Esophagus squamous epithelium (tissue), 4 donors: ENCODE results near the gene SLC38A8.

Experiments used
- CTCF ChIP-seq, 6 experiments: fragments of 450-650 bp in 4 of 6; fragments of 200-600 bp in 2 of 6; sonication (generic) in 2 of 6; IDR thresholded peaks; one replicate each; pipeline ENCODE4 v1.5.1; 2016 to 2019; ENCODE audit warnings: antibody characterized with exemption in 6 of 6, mild to moderate bottlenecking in 4 of 6, moderate library complexity in 4 of 6
- POLR2A ChIP-seq, 4 donors: fragments of 450-650 bp; IDR thresholded peaks; one replicate each; pipeline ENCODE4 v1.6.1; 2017; ENCODE audit warnings: antibody characterized with exemption in 4 of 4, mild to moderate bottlenecking in 4 of 4, moderate library complexity in 3 of 4

GRCh38 chr16:84029297-84030047 is 13.1 kb downstream of the SLC38A8 start:
- TF ChIP-seq CTCF (IDR thresholded peaks at IDR 0.05), result no peak
- no peak for TF ChIP-seq POLR2A (IDR thresholded peaks at IDR 0.05)
